Neural progenitor cell (in vitro differentiated cells): Measurements from ENCODE around the gene PDLIM5. TPM values are rescaled to one million over a fixed set of nuclear protein-coding genes. Genes with fewer than 3 reads are reported as not detected.
"Not testable (repeated sequence)": the region's sequence is repeated elsewhere in the genome, so short reads cannot be mapped to it uniquely, and the experiment has no call there.

Experiments
- DNase-seq: peaks from one replicate; pipeline ENCODE4 v3.0.0-alpha.2; 2016; ENCODE audit warnings: low spot score
- H2AFZ ChIP-seq: fragments of 200-600 bp; sonication (generic); replicated peaks from 2 replicates; pipeline ENCODE4 v1.6.1; 2016; ENCODE audit warnings: antibody characterized with exemption
- H3F3A ChIP-seq: fragments of 200-600 bp; sonication (generic); 2 replicates; pipeline ENCODE4 v1.6.1; 2016; ENCODE audit warnings: antibody characterized with exemption, low read depth
- H3K27ac ChIP-seq: fragments of 200-600 bp; sonication (generic); 2 replicates; pipeline ENCODE4 v1.5.1; 2016; ENCODE audit warnings: mild to moderate bottlenecking
- H3K27me3 ChIP-seq: fragments of 200-600 bp; sonication (generic); 2 replicates; pipeline ENCODE4 v1.6.1; 2016; ENCODE audit warnings: mild to moderate bottlenecking, moderate library complexity
- H3K36me3 ChIP-seq: fragments of 200-600 bp; sonication (generic); 2 replicates; pipeline ENCODE4 v1.5.1; 2016
- H3K4me1 ChIP-seq: fragments of 200-600 bp; sonication (generic); 2 replicates; pipeline ENCODE4 v1.6.1; 2016; ENCODE audit warnings: mixed run types
- H3K4me2 ChIP-seq: fragments of 200-600 bp; sonication (generic); 2 replicates; pipeline ENCODE4 v1.6.1; 2016
- H3K4me3 ChIP-seq: fragments of 200-600 bp; sonication (generic); 2 replicates; pipeline ENCODE4 v1.5.1; 2016
- H3K79me2 ChIP-seq: fragments of 200-600 bp; sonication (generic); 2 replicates; pipeline ENCODE4 v1.6.1; 2016; ENCODE audit warnings: low read depth
- H3K9ac ChIP-seq: fragments of 200-600 bp; sonication (generic); 2 replicates; pipeline ENCODE4 v1.6.1; 2016
- H3K9me3 ChIP-seq: fragments of 200-600 bp; sonication (generic); 2 replicates; pipeline ENCODE4 v1.5.1; 2016; ENCODE audit warnings: low read depth
- H4K20me1 ChIP-seq: fragments of 200-600 bp; sonication (generic); 2 replicates; pipeline ENCODE4 v1.6.1; 2016; ENCODE audit warnings: low read depth
- H3K27ac Mint-ChIP-seq: 3 replicates; pipeline ENCODE4 v1.8.0; 2021; ENCODE audit warnings: mixed read lengths
- H3K27me3 Mint-ChIP-seq: 2 replicates; pipeline ENCODE4 v1.8.0; 2022; ENCODE audit warnings: low read depth, mild to moderate bottlenecking, inconsistent platforms, moderate library complexity, mixed read lengths; ENCODE audit not compliant: insufficient read depth
- H3K36me3 Mint-ChIP-seq: 3 replicates; pipeline ENCODE4 v1.8.0; 2021; ENCODE audit warnings: mixed read lengths
- H3K4me1 Mint-ChIP-seq: 3 replicates; pipeline ENCODE4 v1.8.0; 2021; ENCODE audit warnings: mixed read lengths
- H3K4me3 Mint-ChIP-seq: 3 replicates; pipeline ENCODE4 v1.8.0; 2021; ENCODE audit warnings: mild to moderate bottlenecking, moderate library complexity, mixed read lengths
- H3K9me3 Mint-ChIP-seq: 3 replicates; pipeline ENCODE4 v1.8.0; 2020; ENCODE audit warnings: mixed read lengths
- EZH2 ChIP-seq: fragments of 200-600 bp; sonication (generic); IDR thresholded peaks from 2 replicates; pipeline ENCODE4 v1.6.1; 2017; ENCODE audit warnings: antibody characterized with exemption, mild to moderate bottlenecking, moderate library complexity
- EZH2phosphoT487 ChIP-seq: fragments of 200-600 bp; sonication (generic); IDR thresholded peaks from 2 replicates; pipeline ENCODE4 v1.6.1; 2017; ENCODE audit warnings: antibody characterized with exemption
- total RNA-seq: library from RNA; depleted of rRNA; stranded (reverse); fragments of >200 nt; gene quantifications from 2 replicates; pipeline ENCODE4 v1.2.3, GENCODE V29; 2015; ENCODE audit warnings: low replicate concordance
- TF ChIP-seq, protein P1 (sequence below): fragments of 200-600 bp; sonication (generic); IDR thresholded peaks from 2 replicates; pipeline ENCODE4 v1.5.1; 2017; ENCODE audit warnings: antibody characterized with exemption, mild to moderate bottlenecking

PDLIM5 gene
- total RNA-seq, 1 donor from 2014 or later: 68.4 TPM

DNA sequence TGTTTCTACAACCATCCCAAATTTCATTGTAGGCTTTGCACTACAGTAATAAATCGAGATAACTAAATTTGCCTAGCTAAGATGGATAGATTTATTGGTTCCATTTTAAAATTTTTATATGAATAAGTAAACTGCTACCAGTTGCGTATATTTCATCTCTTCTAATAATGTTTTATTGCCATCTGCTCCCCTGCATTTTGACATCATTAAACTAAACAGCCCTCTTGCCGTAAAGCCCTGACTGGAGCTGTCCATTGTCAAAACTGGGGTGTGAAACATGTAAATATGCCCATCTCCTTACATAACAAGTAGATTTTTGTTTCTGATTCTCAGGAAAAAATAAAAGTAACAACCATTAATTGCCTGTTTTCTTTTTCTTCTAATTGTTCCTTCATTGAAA, 175.2 kb downstream of the PDLIM5 start:
- Histone ChIP-seq H3K27me3 (no peaks in the 10 kb centered on the region), H3K27ac (no peak overlapping the region), H3K79me2 (no peaks in the 10 kb centered on the region), H3K9me3 (no peaks in the 10 kb centered on the region), H3K4me3 (no peak overlapping the region), H2AFZ (no peak overlapping the region), H4K20me1 (no peaks in the 10 kb centered on the region), H3K36me3 (no peaks in the 10 kb centered on the region), H3K9ac (no peak overlapping the region), H3K4me2 (no peak overlapping the region), H3K4me1 (no peaks in the 10 kb centered on the region), H3F3A (no peaks in the 10 kb centered on the region)
- Mint-ChIP-seq H3K27ac (no peak overlapping the region), H3K4me3 (no peak overlapping the region), H3K27me3 (peaks cover 2% of the 10 kb centered on the region), H3K36me3 (peaks cover 18% of the 10 kb centered on the region), H3K9me3 (no peaks in the 10 kb centered on the region), H3K4me1 (no peaks in the 10 kb centered on the region)
- TF ChIP-seq, protein P1, sequence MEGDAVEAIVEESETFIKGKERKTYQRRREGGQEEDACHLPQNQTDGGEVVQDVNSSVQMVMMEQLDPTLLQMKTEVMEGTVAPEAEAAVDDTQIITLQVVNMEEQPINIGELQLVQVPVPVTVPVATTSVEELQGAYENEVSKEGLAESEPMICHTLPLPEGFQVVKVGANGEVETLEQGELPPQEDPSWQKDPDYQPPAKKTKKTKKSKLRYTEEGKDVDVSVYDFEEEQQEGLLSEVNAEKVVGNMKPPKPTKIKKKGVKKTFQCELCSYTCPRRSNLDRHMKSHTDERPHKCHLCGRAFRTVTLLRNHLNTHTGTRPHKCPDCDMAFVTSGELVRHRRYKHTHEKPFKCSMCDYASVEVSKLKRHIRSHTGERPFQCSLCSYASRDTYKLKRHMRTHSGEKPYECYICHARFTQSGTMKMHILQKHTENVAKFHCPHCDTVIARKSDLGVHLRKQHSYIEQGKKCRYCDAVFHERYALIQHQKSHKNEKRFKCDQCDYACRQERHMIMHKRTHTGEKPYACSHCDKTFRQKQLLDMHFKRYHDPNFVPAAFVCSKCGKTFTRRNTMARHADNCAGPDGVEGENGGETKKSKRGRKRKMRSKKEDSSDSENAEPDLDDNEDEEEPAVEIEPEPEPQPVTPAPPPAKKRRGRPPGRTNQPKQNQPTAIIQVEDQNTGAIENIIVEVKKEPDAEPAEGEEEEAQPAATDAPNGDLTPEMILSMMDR: no peak
- TF ChIP-seq EZH2phosphoT487 (no peak), EZH2 (no peak)
- no peak for DNase-seq

DNA sequence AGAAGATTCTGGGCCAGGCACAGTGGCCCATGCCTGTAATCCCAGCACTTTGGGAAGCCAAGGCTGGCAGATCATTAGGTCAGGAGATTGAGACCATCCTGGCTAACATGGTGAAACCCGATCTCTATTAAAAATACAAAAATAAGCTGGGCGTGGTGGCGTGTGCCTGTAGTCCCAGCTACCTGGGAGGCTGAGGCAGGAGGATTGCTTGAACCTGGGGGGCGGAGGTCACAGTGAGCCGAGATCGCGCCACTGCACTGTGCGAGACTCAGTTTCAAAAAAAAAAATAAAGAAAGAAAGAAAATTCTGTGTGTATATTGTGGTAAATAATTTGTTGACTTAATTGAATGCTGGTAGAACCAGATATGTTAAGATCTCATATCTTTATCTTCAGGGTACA, 177.3 kb downstream of the PDLIM5 start:
- DNase-seq, H3K27ac ChIP-seq, H3K79me2 ChIP-seq, H3K27me3 ChIP-seq, H3K4me3 Mint-ChIP-seq, H3K36me3 ChIP-seq, H3K27ac Mint-ChIP-seq, H3K4me1 ChIP-seq, H3K9me3 ChIP-seq, H3K9ac ChIP-seq, H3K9me3 Mint-ChIP-seq, H3K4me1 Mint-ChIP-seq, H2AFZ ChIP-seq, H3K4me2 ChIP-seq, H4K20me1 ChIP-seq, H3K4me3 ChIP-seq, H3K27me3 Mint-ChIP-seq, H3F3A ChIP-seq: not testable (repeated sequence)
- peaks cover 20% of the 10 kb centered on the region for H3K36me3 Mint-ChIP-seq

DNA sequence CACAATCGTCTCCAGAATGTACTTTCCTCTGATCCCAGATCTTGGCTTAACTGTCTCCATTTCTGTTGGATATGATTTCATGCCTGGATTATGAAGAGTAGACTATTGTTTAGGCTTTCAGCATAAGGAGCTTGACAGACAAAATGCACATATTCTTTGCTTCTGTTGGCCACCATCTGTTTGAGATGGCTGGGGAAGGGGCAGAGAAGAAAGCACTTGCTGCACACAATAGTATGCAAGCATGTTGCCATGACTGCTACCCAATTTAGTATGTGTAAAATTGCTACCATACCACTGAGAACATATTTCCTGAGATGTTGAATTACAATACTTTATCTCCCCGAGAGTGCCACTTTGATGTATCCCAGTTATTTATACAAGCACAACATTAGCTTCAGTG, 178.1 kb downstream of the PDLIM5 start:
- Histone ChIP-seq H3K27me3 (no peaks in the 10 kb centered on the region), H3K9ac (no peak overlapping the region), H3K4me3 (no peak overlapping the region), H3K9me3 (no peaks in the 10 kb centered on the region), H3F3A (no peaks in the 10 kb centered on the region), H2AFZ (no peak overlapping the region), H3K4me2 (no peak overlapping the region), H3K36me3 (no peaks in the 10 kb centered on the region), H3K4me1 (no peaks in the 10 kb centered on the region), H4K20me1 (no peaks in the 10 kb centered on the region), H3K79me2 (no peaks in the 10 kb centered on the region), H3K27ac (no peak overlapping the region)
- Mint-ChIP-seq H3K4me1 (peaks cover 9% of the 10 kb centered on the region), H3K4me3 (no peak overlapping the region), H3K9me3 (no peaks in the 10 kb centered on the region), H3K27ac (no peak overlapping the region), H3K36me3 (peaks cover 15% of the 10 kb centered on the region), H3K27me3 (peaks cover 2% of the 10 kb centered on the region)
- TF ChIP-seq, protein P1: no peak
- TF ChIP-seq EZH2phosphoT487 (no peak), EZH2 (no peak)
- no peak for DNase-seq

GRCh38 chr4:94634271-94634670, 182.5 kb downstream of the PDLIM5 start:
- Histone ChIP-seq H3K9me3 (no peaks in the 10 kb centered on the region), H3K4me1 (no peaks in the 10 kb centered on the region), H4K20me1 (no peaks in the 10 kb centered on the region), H3K79me2 (no peaks in the 10 kb centered on the region), H3K4me2 (no peak overlapping the region), H3K4me3 (no peak overlapping the region), H3K36me3 (no peaks in the 10 kb centered on the region), H3K27ac (no peak overlapping the region), H2AFZ (no peak overlapping the region), H3F3A (no peaks in the 10 kb centered on the region), H3K27me3 (no peaks in the 10 kb centered on the region), H3K9ac (no peak overlapping the region)
- peaks cover 2% of the 10 kb centered on the region for H3K27me3 Mint-ChIP-seq
- H3K9me3 Mint-ChIP-seq: no peaks in the 10 kb centered on the region
- H3K4me1 Mint-ChIP-seq: peaks cover 9% of the 10 kb centered on the region
- no peak for DNase-seq
- TF ChIP-seq EZH2phosphoT487: no peak
- TF ChIP-seq EZH2: no peak
- TF ChIP-seq, protein P1: no peak
- H3K27ac Mint-ChIP-seq: no peak overlapping the region
- peaks cover 13% of the 10 kb centered on the region for H3K36me3 Mint-ChIP-seq
- no peak overlapping the region for H3K4me3 Mint-ChIP-seq
